ENCODE measurements around the gene C11orf86.

DNA sequence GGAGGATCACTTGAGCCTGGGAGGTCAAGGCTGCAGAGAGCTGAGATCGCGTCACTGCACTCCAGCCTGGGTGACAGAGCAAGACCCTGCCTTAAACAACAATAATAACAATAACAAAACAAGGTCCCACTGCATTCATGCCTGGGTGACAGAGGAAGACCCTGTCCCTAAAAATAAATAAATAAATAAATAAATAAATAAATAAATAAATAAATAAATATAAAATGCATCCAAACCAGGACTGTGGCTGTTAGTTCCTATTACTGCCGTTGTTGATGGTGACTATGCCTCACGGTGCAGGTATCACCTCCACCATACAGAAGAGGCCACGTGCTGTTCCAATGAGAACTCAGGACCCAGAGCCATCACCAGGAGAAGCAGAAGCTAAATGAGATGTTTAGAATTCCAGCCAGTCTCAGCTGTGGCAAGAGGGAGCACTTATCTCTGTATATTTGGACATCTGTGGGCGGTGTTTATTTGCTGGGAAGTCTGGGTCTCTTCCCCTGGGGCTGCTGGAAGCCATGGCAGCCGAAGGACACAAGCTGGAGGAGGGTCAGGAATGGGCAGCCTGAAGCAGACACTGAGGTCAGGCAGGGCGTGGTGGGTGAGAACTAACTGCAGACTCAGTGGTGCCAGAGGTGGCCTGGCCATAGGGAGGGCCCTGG is 21.6 kb downstream of the C11orf86 start:
- TF ChIP-seq, protein P1, sequence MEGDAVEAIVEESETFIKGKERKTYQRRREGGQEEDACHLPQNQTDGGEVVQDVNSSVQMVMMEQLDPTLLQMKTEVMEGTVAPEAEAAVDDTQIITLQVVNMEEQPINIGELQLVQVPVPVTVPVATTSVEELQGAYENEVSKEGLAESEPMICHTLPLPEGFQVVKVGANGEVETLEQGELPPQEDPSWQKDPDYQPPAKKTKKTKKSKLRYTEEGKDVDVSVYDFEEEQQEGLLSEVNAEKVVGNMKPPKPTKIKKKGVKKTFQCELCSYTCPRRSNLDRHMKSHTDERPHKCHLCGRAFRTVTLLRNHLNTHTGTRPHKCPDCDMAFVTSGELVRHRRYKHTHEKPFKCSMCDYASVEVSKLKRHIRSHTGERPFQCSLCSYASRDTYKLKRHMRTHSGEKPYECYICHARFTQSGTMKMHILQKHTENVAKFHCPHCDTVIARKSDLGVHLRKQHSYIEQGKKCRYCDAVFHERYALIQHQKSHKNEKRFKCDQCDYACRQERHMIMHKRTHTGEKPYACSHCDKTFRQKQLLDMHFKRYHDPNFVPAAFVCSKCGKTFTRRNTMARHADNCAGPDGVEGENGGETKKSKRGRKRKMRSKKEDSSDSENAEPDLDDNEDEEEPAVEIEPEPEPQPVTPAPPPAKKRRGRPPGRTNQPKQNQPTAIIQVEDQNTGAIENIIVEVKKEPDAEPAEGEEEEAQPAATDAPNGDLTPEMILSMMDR (IDR thresholded peaks at IDR 0.05), result no peak
- no peak for TF ChIP-seq POLR2A (IDR thresholded peaks at IDR 0.05)

Measured in right lobe of liver (tissue), 4 donors.